Left cardiac atrium (tissue), 4 donors: ENCODE results near the gene CALCOCO2. TPM values are rescaled to one million over a fixed set of nuclear protein-coding genes. Genes with fewer than 3 reads are reported as not detected.
A peak's percentile ranks its signal among the peaks of the same experiment; 100 is the strongest.

Source experiments
- ATAC-seq, 2 donors: fragments of 200-7000 bp; cut with Tn5 transposase; one replicate each; pipeline ENCODE4 v1.9.1; 2020; ENCODE audit warnings: mild to moderate bottlenecking in 2 of 2, moderate library complexity in 2 of 2
- DNase-seq: peaks from one replicate; pipeline ENCODE4 v3.0.0-alpha.2; 2020
- intact Hi-C, 2 donors: fragments of 100-400 bp; cut with DNase I; formaldehyde crosslinking; loops; one replicate each; pipeline versions ENCODE4 v1.14.1 to v1.15.1; 2022 to 2023
- total RNA-seq, 2 donors: library from RNA; stranded (reverse); fragmentation: NEBNext Ultra II Directional; extraction: Animal tissue kit (Norgen Biotek cat#: 25700); gene quantifications; one replicate each; pipeline ENCODE4 v1.2.1, GENCODE V29; 2021
- donor health status: DM: no; HTN: yes; CAD: no.
- donor health status: DM: no; HTN: yes; CAD: no; lungs with severe emphysema.
- donor health status: DM: yes; HTN: yes; CAD: no.
- donor health status: Dilated cardiomyopathy.

The CALCOCO2 gene
- total RNA-seq, 2 donors from 2014 or later = 180 to 241 TPM

DNA sequence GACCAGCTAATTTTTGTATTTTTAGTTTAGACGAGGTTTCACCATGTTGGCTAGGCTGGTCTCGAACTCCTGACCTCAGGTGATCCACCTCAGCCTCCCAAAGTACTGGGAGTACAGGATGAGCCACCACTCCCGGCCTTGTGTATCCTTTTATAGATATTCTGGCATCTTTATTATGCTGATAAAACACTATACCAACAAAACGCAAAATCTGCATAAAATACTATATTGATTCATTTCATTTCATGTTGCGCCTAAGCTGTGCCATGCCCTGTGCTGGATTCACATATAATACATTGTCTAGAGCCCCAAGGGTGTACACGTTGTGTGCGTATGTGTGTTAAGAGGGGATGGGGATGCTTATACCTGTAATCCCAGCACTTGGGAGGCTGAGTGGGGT, 73.6 kb downstream of the CALCOCO2 start:
- DNase-seq = no peak
- ATAC-seq = no peak
- intact Hi-C loops = no loop called here

- DNase-seq = no peak
- intact Hi-C loops = no loop called here
- ATAC-seq = no peak
These were observed 75.2 kb downstream of the CALCOCO2 start for GRCh38 chr17:48905987-48906515.

DNA sequence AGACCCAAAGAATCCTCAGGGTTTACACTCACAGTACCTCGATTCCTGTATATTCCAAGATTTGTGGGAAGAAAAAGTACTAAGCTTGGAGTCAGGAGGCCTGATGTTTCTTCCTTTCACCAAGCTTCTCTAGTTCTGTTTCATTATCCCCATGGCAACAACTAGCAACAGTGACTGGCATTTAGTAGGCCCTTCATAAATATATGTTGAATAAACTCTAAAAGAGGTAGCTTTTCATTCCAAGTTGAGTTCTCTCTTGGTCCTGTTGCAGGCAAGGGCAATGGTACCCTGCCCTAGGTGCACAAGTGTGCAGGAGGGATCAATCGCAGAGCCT, 76.8 kb downstream of the CALCOCO2 start:
- intact Hi-C loops = no loop called here
- ATAC-seq (peak; percentile 0 to 1), DNase-seq (no peak)

DNA sequence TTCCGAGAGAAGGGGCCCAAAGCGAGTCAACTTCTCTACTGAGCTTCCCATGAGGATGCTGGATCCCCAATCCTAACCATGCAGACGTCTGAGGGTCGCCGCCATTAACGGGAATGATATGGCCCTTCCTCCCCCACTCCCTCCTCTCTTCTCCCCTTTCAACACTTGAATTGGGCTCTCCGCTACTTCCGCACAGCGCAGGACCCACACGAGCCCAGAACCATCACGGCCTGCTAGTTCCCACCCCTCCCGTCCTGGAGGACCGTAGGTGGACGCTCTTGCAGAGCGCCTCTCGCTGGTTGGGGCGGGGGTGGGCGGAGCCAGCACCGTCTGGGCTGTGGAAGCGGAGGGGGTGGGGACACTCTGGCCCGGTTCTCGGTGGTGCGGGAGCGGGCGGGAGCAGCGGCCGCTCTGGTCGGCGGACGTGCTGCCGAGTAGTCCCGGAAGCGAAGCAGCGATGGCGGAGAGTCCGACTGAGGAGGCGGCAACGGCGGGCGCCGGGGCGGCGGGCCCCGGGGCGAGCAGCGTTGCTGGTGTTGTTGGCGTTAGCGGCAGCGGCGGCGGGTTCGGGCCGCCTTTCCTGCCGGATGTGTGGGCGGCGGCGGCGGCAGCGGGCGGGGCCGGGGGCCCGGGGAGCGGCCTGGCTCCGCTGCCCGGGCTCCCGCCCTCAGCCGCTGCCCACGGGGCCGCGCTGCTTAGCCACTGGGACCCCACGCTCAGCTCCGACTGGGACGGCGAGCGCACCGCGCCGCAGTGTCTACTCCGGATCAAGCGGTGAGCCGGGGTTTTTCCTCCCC, 77.4 kb downstream of the CALCOCO2 start, which contains the start of gene UBE2Z:
Gene UBE2Z, plus strand, starts transcription at position 361 of the 797 bp plus-strand sequence. Its CDS starts 97 bp downstream, at position 458.
- intact Hi-C loops = no loop called here
- DNase-seq (peak; percentile 95), ATAC-seq (peak; percentile 98)

DNA sequence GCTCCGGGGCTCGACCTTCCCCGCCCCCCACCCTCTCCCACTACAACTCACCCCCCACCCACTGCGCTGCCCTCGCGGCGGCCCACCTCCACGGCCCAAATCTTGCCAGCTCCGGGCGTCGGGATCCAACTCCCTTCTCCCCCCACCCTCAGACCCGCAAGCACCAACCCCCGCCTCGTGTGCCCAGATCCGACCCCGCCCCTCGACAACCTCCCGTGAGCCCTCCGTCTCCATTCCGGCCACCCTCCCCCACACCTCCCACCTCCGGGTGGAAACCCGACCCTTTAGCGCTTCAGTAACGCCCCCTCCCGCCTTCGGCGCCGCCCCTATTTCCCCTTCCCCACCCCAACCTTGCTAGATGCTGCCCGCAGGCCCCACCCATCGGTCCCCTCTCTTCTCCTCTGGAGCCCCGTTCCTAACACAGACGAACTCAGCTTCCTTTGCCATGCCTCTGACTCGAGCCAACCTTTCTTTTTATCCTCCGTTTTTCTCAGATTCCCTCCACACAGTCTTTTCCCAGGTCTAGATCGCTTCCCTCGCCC, 78.1 kb downstream of the CALCOCO2 start:
- ATAC-seq (peak; percentile 66 to 75), DNase-seq (peak; percentile 90)
- intact Hi-C loops = no loop called here

DNA sequence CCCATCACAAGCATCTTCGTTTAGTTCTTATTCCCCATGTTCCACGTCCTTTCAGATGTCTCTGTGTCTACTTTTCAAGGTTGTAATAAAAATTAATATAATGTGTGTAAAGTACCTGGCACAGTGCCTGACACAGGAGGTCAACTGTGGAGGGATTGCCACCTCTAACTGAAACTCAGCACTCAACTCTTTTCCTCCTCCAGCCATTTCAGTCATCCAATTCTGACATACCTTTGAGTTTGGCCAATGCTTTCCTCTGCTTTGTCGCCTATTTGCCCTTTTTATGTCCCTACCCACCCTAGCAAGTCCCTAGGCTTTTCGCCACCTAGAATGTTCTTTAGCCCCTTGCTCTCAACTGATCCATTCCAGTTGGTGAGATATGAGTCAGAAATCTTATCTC, 78.9 kb downstream of the CALCOCO2 start:
- intact Hi-C loops = no loop called here
- DNase-seq = no peak

DNA sequence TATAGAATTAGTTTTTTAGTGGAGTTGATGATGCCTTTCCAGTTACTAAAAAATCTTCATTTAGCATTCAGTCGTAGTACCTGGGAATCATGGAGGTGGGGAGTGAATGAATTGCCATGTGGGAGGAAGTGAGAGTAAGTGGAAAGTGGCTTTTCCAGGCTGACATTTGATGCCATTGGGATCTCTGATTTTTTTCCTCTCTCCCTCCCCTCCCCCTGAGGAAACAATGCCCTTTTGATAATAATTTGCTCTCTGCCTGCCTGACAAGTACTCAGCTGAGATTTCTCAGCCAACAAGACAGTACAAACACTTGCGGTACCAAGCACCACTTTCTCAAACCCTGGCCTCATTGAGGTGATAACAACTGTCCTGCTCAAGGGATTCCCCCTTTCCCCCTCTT, 79.5 kb downstream of the CALCOCO2 start:
- intact Hi-C loops = no loop called here
- ATAC-seq (no peak), DNase-seq (no peak)

More for the DNA sequence above, 78.9 kb downstream of the CALCOCO2 start:
- ATAC-seq = no peak

GRCh38 chr17:48912476-48912875, 81.6 kb downstream of the CALCOCO2 start:
- DNase-seq (no peak), ATAC-seq (no peak)
- intact Hi-C loops = no loop called here

Other genes with a start within 250 kb of the CALCOCO2 start
- 1 to 10 TPM; 1.2 to 2.8 TPM for gene HOXB3, start 240.8 kb upstream of the CALCOCO2 start, total RNA-seq
- gene HOXB5, start 237.3 kb upstream of the CALCOCO2 start, total RNA-seq = under 1 TPM in 1 of 2 donors, not detected in 1; 0.41 TPM
- gene HOXB6, start 226.0 kb upstream of the CALCOCO2 start, total RNA-seq = 1 to 10 TPM in 1 of 2 donors, under 1 TPM in 1; 0.63 to 2.2 TPM
- 1 to 10 TPM in 1 of 2 donors, under 1 TPM in 1; 0.44 to 1.1 TPM for gene HOXB7, start 220.0 kb upstream of the CALCOCO2 start, total RNA-seq
- under 1 TPM in 1 of 2 donors, not detected in 1; 0.32 TPM for gene HOXB8, start 215.7 kb upstream of the CALCOCO2 start, total RNA-seq
- gene HOXB9, start 204.7 kb upstream of the CALCOCO2 start, total RNA-seq = not detected
- not detected for gene PRAC1, start 108.5 kb upstream of the CALCOCO2 start, total RNA-seq
- gene PRAC2, start 107.8 kb upstream of the CALCOCO2 start, total RNA-seq = not detected
- gene HOXB13, start 102.3 kb upstream of the CALCOCO2 start, total RNA-seq = not detected
- gene TTLL6, start 13.8 kb upstream of the CALCOCO2 start, total RNA-seq = under 1 TPM in 1 of 2 donors, not detected in 1; 0.16 TPM
- 100 to 1,000 TPM; 356 to 396 TPM for gene ATP5MC1, start 61.8 kb downstream of the CALCOCO2 start, total RNA-seq
- 10 to 100 TPM; 42.7 to 51.7 TPM for gene UBE2Z, start 77.4 kb downstream of the CALCOCO2 start, total RNA-seq
- gene SNF8, start 113.8 kb downstream of the CALCOCO2 start, total RNA-seq = 100 to 1,000 TPM in 1 of 2 donors, 10 to 100 TPM in 1; 94.7 to 109 TPM
- gene GIP, start 137.6 kb downstream of the CALCOCO2 start, total RNA-seq = not detected
- gene IGF2BP1, start 166.3 kb downstream of the CALCOCO2 start, total RNA-seq = under 1 TPM in 1 of 2 donors, not detected in 1; 0.03 TPM